ENCODE measurements around the gene SLC39A13. TPM values are rescaled to one million over a fixed set of nuclear protein-coding genes. Genes with fewer than 3 reads are reported as not detected.

The SLC39A13 gene
- total and polyA plus RNA-seq, 2 experiments from 2014 or later: 175 to 189 TPM

GRCh38 chr11:47430524-47430923, 22.1 kb downstream of the SLC39A13 start:
- Histone ChIP-seq H2AFZ (no peak overlapping the region), H4K20me1 (ENCODE audit: insufficient read depth) (no peaks in the 10 kb centered on the region), H3K79me2 (ENCODE audit: insufficient read depth) (peaks cover 7% of the 10 kb centered on the region), H3K27ac (no peak overlapping the region), H3K9me3 (ENCODE audit: low read depth) (no peaks in the 10 kb centered on the region), H3K27me3 (replicated peaks; ENCODE audit: insufficient read depth) (no peaks in the 10 kb centered on the region), H3K9ac (no peak overlapping the region), H3K4me3 (no peak overlapping the region), H3K36me3 (ENCODE audit: low read depth) (no peaks in the 10 kb centered on the region), H3K4me1 (ENCODE audit: insufficient read depth) (peaks cover 10% of the 10 kb centered on the region), H3F3A (ENCODE audit: insufficient read depth) (peaks cover 16% of the 10 kb centered on the region), H3K9me2 (ENCODE audit: insufficient read depth) (no peaks in the 10 kb centered on the region), H3K4me2 (ENCODE audit: unreplicated experiment) (no peak overlapping the region)
- TF ChIP-seq EZH2phosphoT487 (IDR thresholded peaks at IDR 0.05; ENCODE audit: insufficient read depth, low read depth): no peak
- TF ChIP-seq EZH2 (IDR thresholded peaks at IDR 0.05; ENCODE audit: insufficient read depth, poor library complexity, severe bottlenecking): no peak
- in situ Hi-C loops (cut with MboI): no loop called here
- WGBS, 2 experiments (ENCODE audit: low coverage in 1 of 2, low lambda C conversion rate in 2 of 2, missing lambda C conversion rate in 2 of 2): 66 to 70% methylated on average over 5 of the region's 5 CpGs
- no peak for DNase-seq

- in situ Hi-C loops (cut with MboI): no loop called here
- H3K4me1 ChIP-seq (ENCODE audit: insufficient read depth): peaks cover 10% of the 10 kb centered on the region
- H4K20me1 ChIP-seq (ENCODE audit: insufficient read depth): no peaks in the 10 kb centered on the region
- no peaks in the 10 kb centered on the region for H3K36me3 ChIP-seq (ENCODE audit: low read depth)
- H3K4me2 ChIP-seq (ENCODE audit: unreplicated experiment): no peak overlapping the region
- no peak overlapping the region for H3K27ac ChIP-seq
- peaks cover 19% of the 10 kb centered on the region for H3F3A ChIP-seq (ENCODE audit: insufficient read depth)
- no peaks in the 10 kb centered on the region for H3K9me2 ChIP-seq (ENCODE audit: insufficient read depth)
- 91% methylated on average over 9 of the region's 9 CpGs for WGBS, 2 experiments (ENCODE audit: low coverage in 1 of 2, low lambda C conversion rate in 2 of 2, missing lambda C conversion rate in 2 of 2)
- no peak overlapping the region for H3K9ac ChIP-seq
- no peak overlapping the region for H3K4me3 ChIP-seq
- H3K27me3 ChIP-seq (replicated peaks; ENCODE audit: insufficient read depth): no peaks in the 10 kb centered on the region
- H2AFZ ChIP-seq: no peak overlapping the region
- no peak for TF ChIP-seq EZH2 (IDR thresholded peaks at IDR 0.05; ENCODE audit: insufficient read depth, poor library complexity, severe bottlenecking)
- TF ChIP-seq EZH2phosphoT487 (IDR thresholded peaks at IDR 0.05; ENCODE audit: insufficient read depth, low read depth): no peak
- H3K79me2 ChIP-seq (ENCODE audit: insufficient read depth): no peaks in the 10 kb centered on the region
- no peak for DNase-seq
- no peaks in the 10 kb centered on the region for H3K9me3 ChIP-seq (ENCODE audit: low read depth)
Measured at GRCh38 chr11:47431356-47432083, 23.1 kb downstream of the SLC39A13 start.

- no peak for TF ChIP-seq EZH2phosphoT487 (IDR thresholded peaks at IDR 0.05; ENCODE audit: insufficient read depth, low read depth)
- TF ChIP-seq EZH2 (IDR thresholded peaks at IDR 0.05; ENCODE audit: insufficient read depth, poor library complexity, severe bottlenecking): no peak
- Histone ChIP-seq H4K20me1 (ENCODE audit: insufficient read depth) (no peaks in the 10 kb centered on the region), H3K9ac (no peak overlapping the region), H3K27ac (no peak overlapping the region), H3F3A (ENCODE audit: insufficient read depth) (peaks cover 13% of the 10 kb centered on the region), H3K4me1 (ENCODE audit: insufficient read depth) (peaks cover 10% of the 10 kb centered on the region), H3K4me3 (no peak overlapping the region), H3K79me2 (ENCODE audit: insufficient read depth) (no peaks in the 10 kb centered on the region), H3K4me2 (ENCODE audit: unreplicated experiment) (no peak overlapping the region), H3K36me3 (ENCODE audit: low read depth) (no peaks in the 10 kb centered on the region), H3K9me3 (ENCODE audit: low read depth) (no peaks in the 10 kb centered on the region), H2AFZ (no peak overlapping the region), H3K9me2 (ENCODE audit: insufficient read depth) (no peaks in the 10 kb centered on the region), H3K27me3 (replicated peaks; ENCODE audit: insufficient read depth) (no peaks in the 10 kb centered on the region)
- in situ Hi-C loops (cut with MboI): no loop called here
- 92 to 94% methylated on average over 3 of the region's 3 CpGs for WGBS, 2 experiments (ENCODE audit: low coverage in 1 of 2, low lambda C conversion rate in 2 of 2, missing lambda C conversion rate in 2 of 2)
- DNase-seq: no peak
Measured at GRCh38 chr11:47433157-47433556, 24.8 kb downstream of the SLC39A13 start.

GRCh38 chr11:47434011-47434786, 25.8 kb downstream of the SLC39A13 start:
- DNase-seq: peak; percentile 96
- H3K4me1 ChIP-seq (ENCODE audit: insufficient read depth): peaks cover 10% of the 10 kb centered on the region
- H3K36me3 ChIP-seq (ENCODE audit: low read depth): no peaks in the 10 kb centered on the region
- no peaks in the 10 kb centered on the region for H3K9me3 ChIP-seq (ENCODE audit: low read depth)
- peak overlapping the region; percentile 46 for H3K4me2 ChIP-seq (ENCODE audit: unreplicated experiment)
- no peaks in the 10 kb centered on the region for H3K79me2 ChIP-seq (ENCODE audit: insufficient read depth)
- TF ChIP-seq EZH2 (IDR thresholded peaks at IDR 0.05; ENCODE audit: insufficient read depth, poor library complexity, severe bottlenecking) (no peak), EZH2phosphoT487 (IDR thresholded peaks at IDR 0.05; ENCODE audit: insufficient read depth, low read depth) (no peak)
- H4K20me1 ChIP-seq (ENCODE audit: insufficient read depth): no peaks in the 10 kb centered on the region
- H3K9me2 ChIP-seq (ENCODE audit: insufficient read depth): no peaks in the 10 kb centered on the region
- no peak overlapping the region for H2AFZ ChIP-seq
- in situ Hi-C loops (cut with MboI): no loop called here
- H3K27me3 ChIP-seq (replicated peaks; ENCODE audit: insufficient read depth): no peaks in the 10 kb centered on the region
- peak overlapping the region; percentile 83 for H3K27ac ChIP-seq
- 0 out of 2 replicates have a peak overlapping the region, but pooled peaks have one; percentile 50 for H3K9ac ChIP-seq
- no peak overlapping the region for H3K4me3 ChIP-seq
- WGBS, 2 experiments (ENCODE audit: low coverage in 1 of 2, low lambda C conversion rate in 2 of 2, missing lambda C conversion rate in 2 of 2): 29 to 31% methylated on average over 7 of the region's 7 CpGs
- peaks cover 13% of the 10 kb centered on the region for H3F3A ChIP-seq (ENCODE audit: insufficient read depth)

Data from GM23248 (cell line).